OCI-LY1 (cell line): ENCODE measurements around the gene PRRG4.

Experiments
- H2AFZ ChIP-seq: fragments of 200-600 bp; sonication (generic), shearing (Covaris generic); 2 replicates; pipeline ENCODE4 v1.6.0; 2014; ENCODE audit warnings: antibody characterized with exemption, mild to moderate bottlenecking, low read length
- H3F3A ChIP-seq: fragments of 200-600 bp; sonication (generic), shearing (Covaris generic); 2 replicates; pipeline ENCODE4 v1.6.0; 2014; ENCODE audit warnings: mild to moderate bottlenecking, antibody characterized with exemption, low read length, moderate library complexity; ENCODE audit not compliant: insufficient read depth
- H3K27ac ChIP-seq: fragments of 200-600 bp; sonication (generic); 2 replicates; pipeline ENCODE4 v1.5.1; 2014; ENCODE audit warnings: low read length, mixed run types, mild to moderate bottlenecking, low read depth; ENCODE audit not compliant: poor library complexity, severe bottlenecking
- H3K27me3 ChIP-seq: fragments of 200-600 bp; sonication (generic); 2 replicates; pipeline ENCODE4 v1.6.0; 2014; ENCODE audit warnings: antibody characterized with exemption, mild to moderate bottlenecking, low read length, moderate library complexity; ENCODE audit not compliant: insufficient read depth
- H3K36me3 ChIP-seq: fragments of 200-600 bp; sonication (generic); 2 replicates; pipeline ENCODE4 v1.6.1; 2014; ENCODE audit warnings: mild to moderate bottlenecking, antibody characterized with exemption, low read length, moderate library complexity, mixed read lengths; ENCODE audit not compliant: insufficient read depth
- H3K4me1 ChIP-seq: fragments of 200-600 bp; sonication (generic); 2 replicates; pipeline ENCODE4 v1.5.1; 2014; ENCODE audit warnings: mild to moderate bottlenecking, low read length, moderate library complexity; ENCODE audit not compliant: insufficient read depth, severe bottlenecking
- H3K4me2 ChIP-seq: fragments of 200-600 bp; sonication (generic), shearing (Covaris generic); 2 replicates; pipeline ENCODE4 v1.6.1; 2014; ENCODE audit warnings: low read length
- H3K4me3 ChIP-seq: fragments of 200-600 bp; sonication (generic); 2 replicates; pipeline ENCODE4 v1.5.1; 2014; ENCODE audit warnings: low read length, low read depth, mild to moderate bottlenecking, mixed read lengths; ENCODE audit not compliant: poor library complexity, severe bottlenecking
- H3K79me2 ChIP-seq: fragments of 200-600 bp; shearing (Covaris generic); 2 replicates; pipeline ENCODE4 v1.6.1; 2016; ENCODE audit warnings: mixed run types, low read length, mixed read lengths; ENCODE audit not compliant: insufficient read depth
- H3K9ac ChIP-seq: fragments of 200-600 bp; sonication (generic), shearing (Covaris generic); 2 replicates; pipeline ENCODE4 v1.6.1; 2014; ENCODE audit warnings: mild to moderate bottlenecking, low read length, mixed read lengths
- H3K9me2 ChIP-seq: fragments of 200-600 bp; sonication (generic), shearing (Covaris generic); 2 replicates; pipeline ENCODE4 v1.6.1; 2014; ENCODE audit warnings: low read depth, mild to moderate bottlenecking, low read length, mixed read lengths
- H3K9me3 ChIP-seq: fragments of 200-600 bp; shearing (Covaris generic); 2 replicates; pipeline ENCODE4 v1.6.1; 2014; ENCODE audit warnings: low read length, mixed read lengths
- H4K20me1 ChIP-seq: fragments of 200-600 bp; sonication (generic), shearing (Covaris generic); 2 replicates; pipeline ENCODE4 v1.6.0; 2016; ENCODE audit warnings: mild to moderate bottlenecking, low read length; ENCODE audit not compliant: insufficient read depth
- CTCF ChIP-seq: fragments of 200-600 bp; sonication (generic), shearing (Covaris generic); IDR thresholded peaks from 2 replicates; pipeline ENCODE4 v1.5.1; 2017; ENCODE audit warnings: mild to moderate bottlenecking, antibody characterized with exemption, low read length, moderate library complexity, mixed read lengths
- EZH2 ChIP-seq: fragments of 200-600 bp; sonication (generic), shearing (Covaris generic); IDR thresholded peaks from 2 replicates; pipeline ENCODE4 v1.8.0; 2017; ENCODE audit warnings: borderline replicate concordance, mixed run types, mild to moderate bottlenecking, antibody characterized with exemption, low read length, moderate library complexity, mixed read lengths

Gene PRRG4

GRCh38 chr11:32851251-32851650, 21.5 kb downstream of the PRRG4 start:
- Histone ChIP-seq H3K27me3 (no peaks in the 10 kb centered on the region; the same call in 1 of the 2 replicates), H3K9ac (no peak overlapping the region), H3K9me3 (no peaks in the 10 kb centered on the region), H3K4me1 (no peaks in the 10 kb centered on the region), H3K9me2 (no peaks in the 10 kb centered on the region), H3K79me2 (no peaks in the 10 kb centered on the region), H3F3A (no peaks in the 10 kb centered on the region), H3K4me3 (no peak overlapping the region), H3K4me2 (no peak overlapping the region), H4K20me1 (no peaks in the 10 kb centered on the region), H3K27ac (no peak overlapping the region), H3K36me3 (no peaks in the 10 kb centered on the region), H2AFZ (no peak overlapping the region)
- TF ChIP-seq CTCF (no peak), EZH2 (no peak)

DNA sequence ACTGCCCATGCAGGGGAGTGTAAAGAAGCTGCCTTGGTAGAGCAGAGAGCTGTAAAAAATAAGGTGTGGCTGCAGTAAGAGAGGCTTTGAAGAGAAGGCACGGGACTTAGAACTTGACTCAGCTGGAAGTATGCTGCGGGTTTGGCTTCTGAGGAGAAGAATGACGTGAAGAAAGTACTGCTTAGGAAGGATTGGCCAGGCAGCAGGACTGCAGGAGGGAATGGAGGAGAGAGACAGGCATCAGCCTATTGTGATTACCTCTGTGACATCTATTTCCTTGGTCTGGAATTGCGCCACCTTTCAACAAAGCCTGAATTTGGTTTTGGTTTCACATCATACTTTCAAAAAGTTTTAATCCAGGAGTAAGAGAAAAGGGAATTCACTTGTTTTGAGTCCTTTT, 22.5 kb downstream of the PRRG4 start:
- Histone ChIP-seq H3K27me3 (no peaks in the 10 kb centered on the region; the same call in 1 of the 2 replicates), H3K27ac (no peak overlapping the region), H3K36me3 (no peaks in the 10 kb centered on the region), H3K9me3 (no peaks in the 10 kb centered on the region), H3K9ac (no peak overlapping the region), H3K79me2 (no peaks in the 10 kb centered on the region), H3K4me3 (no peak overlapping the region), H3F3A (no peaks in the 10 kb centered on the region), H2AFZ (no peak overlapping the region), H3K4me2 (no peak overlapping the region), H3K4me1 (no peaks in the 10 kb centered on the region), H4K20me1 (no peaks in the 10 kb centered on the region), H3K9me2 (no peaks in the 10 kb centered on the region)
- TF ChIP-seq CTCF (no peak), EZH2 (no peak)

DNA sequence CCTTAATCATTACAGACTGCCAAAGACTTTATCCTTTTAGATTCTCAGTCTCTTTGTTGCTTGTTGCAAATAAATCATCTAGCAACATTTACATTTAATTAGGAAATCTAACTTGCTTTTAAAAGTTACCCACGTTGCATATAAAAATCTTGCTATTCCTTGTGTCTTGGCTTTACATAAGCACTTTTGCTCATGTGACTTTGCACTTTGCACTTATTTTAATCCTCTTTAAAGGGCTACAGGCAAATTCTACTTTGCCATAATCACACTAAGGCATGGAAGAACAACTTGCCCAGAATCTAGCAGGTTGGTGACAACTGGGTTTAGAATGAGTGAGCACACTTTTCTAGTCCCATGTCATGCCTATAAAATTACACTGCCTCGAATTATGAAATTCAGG, 25.9 kb downstream of the PRRG4 start:
- H3K4me1 ChIP-seq, result no peaks in the 10 kb centered on the region
- H3K4me2 ChIP-seq, result no peak overlapping the region
- no peak overlapping the region for H3K4me3 ChIP-seq
- no peaks in the 10 kb centered on the region for H4K20me1 ChIP-seq
- no peaks in the 10 kb centered on the region for H3K79me2 ChIP-seq
- no peaks in the 10 kb centered on the region for H3K9me3 ChIP-seq
- no peaks in the 10 kb centered on the region for H3F3A ChIP-seq
- H3K27ac ChIP-seq, result no peak overlapping the region
- H3K9ac ChIP-seq, result no peak overlapping the region
- H3K9me2 ChIP-seq, result no peaks in the 10 kb centered on the region
- no peaks in the 10 kb centered on the region for H3K27me3 ChIP-seq
- H3K36me3 ChIP-seq, result no peaks in the 10 kb centered on the region
- no peak for TF ChIP-seq EZH2
- no peak overlapping the region for H2AFZ ChIP-seq

GRCh38 chr11:32858731-32859130, 29.0 kb downstream of the PRRG4 start:
- Histone ChIP-seq H3K9ac (no peak overlapping the region), H4K20me1 (no peaks in the 10 kb centered on the region), H3K4me2 (no peak overlapping the region), H3K36me3 (no peaks in the 10 kb centered on the region), H3K4me1 (no peaks in the 10 kb centered on the region), H3K79me2 (no peaks in the 10 kb centered on the region), H3K9me3 (no peaks in the 10 kb centered on the region), H3K4me3 (no peak overlapping the region), H3K27ac (no peak overlapping the region), H3K27me3 (no peaks in the 10 kb centered on the region), H2AFZ (no peak overlapping the region), H3K9me2 (no peaks in the 10 kb centered on the region), H3F3A (no peaks in the 10 kb centered on the region)
- no peak for TF ChIP-seq CTCF
- TF ChIP-seq EZH2, result no peak
